Measurements from ENCODE around the gene MAPK1.

DNA sequence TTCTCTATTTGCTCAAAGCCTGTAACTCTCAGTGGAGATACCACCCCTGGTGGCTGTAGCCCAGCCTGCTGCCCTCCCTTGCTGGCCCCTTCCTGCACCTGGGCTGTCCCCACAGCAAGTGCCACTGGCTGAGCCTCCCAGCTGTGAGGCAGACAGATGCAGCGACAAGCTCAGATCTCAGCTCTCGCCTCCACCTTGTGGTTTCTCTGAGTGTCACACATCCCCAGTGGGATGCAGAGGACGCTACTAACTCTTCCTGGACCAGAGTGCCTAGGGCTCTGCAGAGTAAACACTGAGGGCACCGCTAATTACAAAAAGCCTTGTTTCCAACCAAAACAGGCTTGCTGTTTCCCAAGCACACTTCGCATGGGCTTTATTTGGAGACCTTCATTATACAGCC, 140.8 kb downstream of the MAPK1 start:
- TF ChIP-seq GATA2 (IDR thresholded peaks at IDR 0.05; ENCODE audit: low read depth, low read length) (no peak), GATA3 (IDR thresholded peaks at IDR 0.05; ENCODE audit: low read depth, low read length) (no peak)

Measured in SH-SY5Y (cell line).